Measurements from ENCODE around the gene CYP2A7. TPM values are rescaled to one million over a fixed set of nuclear protein-coding genes. Genes with fewer than 3 reads are reported as not detected.
"Not testable (repeated sequence)": the region's sequence is repeated elsewhere in the genome, so short reads cannot be mapped to it uniquely, and the experiment has no call there.

Gene CYP2A7
- total and polyA plus RNA-seq, 2 of the 8 experiments (the other 6 are each of a cell fraction or from before 2014, with no cell fraction given): 0.23 TPM; not detected in 1

GRCh38 chr19:40901975-40902750, 20.1 kb upstream of the CYP2A7 start:
- CTCF ChIA-PET (ENCODE audit: partially characterized antibody): interaction anchor here (0.5 to 1.2 kb wide), 3 partner anchors 73 to 776 kb away, joined by 3 to 4 read pairs (median 4); no protein-coding TSS in a partner anchor
- H2AK5ac ChIP-seq (ENCODE audit: low read depth, low read length); H3K56ac ChIP-seq (replicated peaks; ENCODE audit: insufficient read length, low read depth, low read length); H3K4me3 ChIP-seq (ENCODE audit: extremely low read depth in 1 of 4, insufficient read depth in 2 of 4, low read depth in 3 of 4, low read length in 4 of 4); H4K5ac ChIP-seq (ENCODE audit: insufficient read length, low read depth, low read length); H3K79me1 ChIP-seq (ENCODE audit: low read depth, low read length); H4K20me1 ChIP-seq (replicated peaks in 1 of 2; ENCODE audit: control insufficient read depth in 1 of 2, insufficient read depth in 2 of 2, low read length in 2 of 2); H2BK120ac ChIP-seq (replicated peaks; ENCODE audit: low read depth, low read length); H3K9ac ChIP-seq (replicated peaks in 1 of 4; ENCODE audit: extremely low read depth in 1 of 4, low read depth in 3 of 4, low read length in 3 of 4); H2BK12ac ChIP-seq (ENCODE audit: low read depth, low read length); H4K91ac ChIP-seq (replicated peaks; ENCODE audit: insufficient read length, low read length); H3K27ac ChIP-seq (ENCODE audit: low read depth, low read length); H3K14ac ChIP-seq (ENCODE audit: insufficient read length); H3K36me3 ChIP-seq (ENCODE audit: control insufficient read depth in 2 of 4, insufficient read depth in 4 of 4, low read length in 3 of 4); H3K23ac ChIP-seq (ENCODE audit: insufficient read length); H4K8ac ChIP-seq (ENCODE audit: extremely low read depth, insufficient read depth, low read length); H2BK20ac ChIP-seq (ENCODE audit: low read length); H3K4me2 ChIP-seq (ENCODE audit: insufficient read depth in 1 of 2, low read depth in 2 of 2, low read length in 2 of 2); H3K4me1 ChIP-seq (replicated peaks in 1 of 4; ENCODE audit: control insufficient read depth in 3 of 4, insufficient read depth in 4 of 4, low read length in 3 of 4); H3K9me3 ChIP-seq (ENCODE audit: insufficient read depth in 2 of 2, low read depth in 1 of 2, low read length in 1 of 2); POLR2A ChIA-PET (ENCODE audit: partially characterized antibody); H3K18ac ChIP-seq (ENCODE audit: extremely low read depth, low read length); H2AFZ ChIP-seq (ENCODE audit: low read length); H3K23me2 ChIP-seq (ENCODE audit: low read depth, low read length); H3K27me3 ChIP-seq (replicated peaks in 1 of 4; ENCODE audit: control insufficient read depth in 3 of 4, extremely low read depth in 1 of 4, insufficient read depth in 3 of 4, low read length in 3 of 4); H2BK15ac ChIP-seq (ENCODE audit: low read length); H3K4ac ChIP-seq (replicated peaks; ENCODE audit: insufficient read length, low read depth, low read length); H3K79me2 ChIP-seq (ENCODE audit: control insufficient read depth in 1 of 2, insufficient read depth in 2 of 2, low read length in 2 of 2); FAIRE-seq; DNase-seq (ENCODE audit: low read depth in 1 of 2, low spot score in 2 of 2); H2BK5ac ChIP-seq (ENCODE audit: low read depth, low read length): not testable (repeated sequence)
- WGBS, 2 experiments (ENCODE audit: extremely low coverage in 1 of 2, insufficient coverage in 1 of 2, insufficient read length in 1 of 2, insufficient replicate concordance in 2 of 2, low coverage in 1 of 2, low lambda C conversion rate in 2 of 2, missing lambda C conversion rate in 1 of 2): 77% methylated on average over 6 of the region's 6 CpGs; no CpG with 5 or more reads in 1 of the 2 experiments

- H2BK20ac ChIP-seq (ENCODE audit: low read length): not testable (repeated sequence)
These were observed 18.5 kb upstream of the CYP2A7 start for GRCh38 chr19:40900521-40900920.

More at GRCh38 chr19:40900521-40900920, 18.5 kb upstream of the CYP2A7 start:
- H3K4ac ChIP-seq (replicated peaks; ENCODE audit: insufficient read length, low read depth, low read length); H4K91ac ChIP-seq (replicated peaks; ENCODE audit: insufficient read length, low read length); H3K79me1 ChIP-seq (ENCODE audit: low read depth, low read length); H2AK5ac ChIP-seq (ENCODE audit: low read depth, low read length); FAIRE-seq; H3K36me3 ChIP-seq (ENCODE audit: control insufficient read depth in 2 of 4, insufficient read depth in 4 of 4, low read length in 3 of 4); H3K27ac ChIP-seq (ENCODE audit: low read depth, low read length); H3K9me3 ChIP-seq (ENCODE audit: insufficient read depth in 2 of 2, low read depth in 1 of 2, low read length in 1 of 2); H4K5ac ChIP-seq (ENCODE audit: insufficient read length, low read depth, low read length); H2BK12ac ChIP-seq (ENCODE audit: low read depth, low read length); H2BK5ac ChIP-seq (ENCODE audit: low read depth, low read length); H3K79me2 ChIP-seq (ENCODE audit: control insufficient read depth in 1 of 2, insufficient read depth in 2 of 2, low read length in 2 of 2); H2BK15ac ChIP-seq (ENCODE audit: low read length); H3K18ac ChIP-seq (ENCODE audit: extremely low read depth, low read length); H3K23ac ChIP-seq (ENCODE audit: insufficient read length); H2AFZ ChIP-seq (ENCODE audit: low read length); H4K20me1 ChIP-seq (replicated peaks in 1 of 2; ENCODE audit: control insufficient read depth in 1 of 2, insufficient read depth in 2 of 2, low read length in 2 of 2); H3K4me1 ChIP-seq (replicated peaks in 1 of 4; ENCODE audit: control insufficient read depth in 3 of 4, insufficient read depth in 4 of 4, low read length in 3 of 4); DNase-seq (ENCODE audit: low read depth in 1 of 2, low spot score in 2 of 2); H3K9ac ChIP-seq (replicated peaks in 1 of 4; ENCODE audit: extremely low read depth in 1 of 4, low read depth in 3 of 4, low read length in 3 of 4); POLR2A ChIA-PET (ENCODE audit: partially characterized antibody); H3K56ac ChIP-seq (replicated peaks; ENCODE audit: insufficient read length, low read depth, low read length); H3K4me3 ChIP-seq (ENCODE audit: extremely low read depth in 1 of 4, insufficient read depth in 2 of 4, low read depth in 3 of 4, low read length in 4 of 4); H2BK120ac ChIP-seq (replicated peaks; ENCODE audit: low read depth, low read length); H4K8ac ChIP-seq (ENCODE audit: extremely low read depth, insufficient read depth, low read length); H3K23me2 ChIP-seq (ENCODE audit: low read depth, low read length); H3K27me3 ChIP-seq (replicated peaks in 1 of 4; ENCODE audit: control insufficient read depth in 3 of 4, extremely low read depth in 1 of 4, insufficient read depth in 3 of 4, low read length in 3 of 4); H3K14ac ChIP-seq (ENCODE audit: insufficient read length); H3K4me2 ChIP-seq (ENCODE audit: insufficient read depth in 1 of 2, low read depth in 2 of 2, low read length in 2 of 2): not testable (repeated sequence)
- CTCF ChIA-PET (ENCODE audit: partially characterized antibody): interaction anchor here (1.1 kb wide), 1 partner anchor 33 kb away, joined by 4 read pairs; no protein-coding TSS in a partner anchor
- 91% methylated on average over 5 of the region's 5 CpGs; no CpG with 5 or more reads in 1 of the 2 experiments for WGBS, 2 experiments (ENCODE audit: extremely low coverage in 1 of 2, insufficient coverage in 1 of 2, insufficient read length in 1 of 2, insufficient replicate concordance in 2 of 2, low coverage in 1 of 2, low lambda C conversion rate in 2 of 2, missing lambda C conversion rate in 1 of 2)
